Amniotic epithelial cell (primary cell): ENCODE measurements around the gene CDK17.
A peak's percentile ranks its signal among the peaks of the same experiment; 100 is the strongest.
"Not testable (repeated sequence)": the region's sequence is repeated elsewhere in the genome, so short reads cannot be mapped to it uniquely, and the experiment has no call there.

ENCODE experiments used
- DNase-seq: peaks from one replicate; pipeline ENCODE4 v3.0.0-alpha.2; 2010; ENCODE audit warnings: low read depth

Gene CDK17

GRCh38 chr12:96354844-96355534, 45.2 kb downstream of the CDK17 start:
- DNase-seq: no peak

DNA sequence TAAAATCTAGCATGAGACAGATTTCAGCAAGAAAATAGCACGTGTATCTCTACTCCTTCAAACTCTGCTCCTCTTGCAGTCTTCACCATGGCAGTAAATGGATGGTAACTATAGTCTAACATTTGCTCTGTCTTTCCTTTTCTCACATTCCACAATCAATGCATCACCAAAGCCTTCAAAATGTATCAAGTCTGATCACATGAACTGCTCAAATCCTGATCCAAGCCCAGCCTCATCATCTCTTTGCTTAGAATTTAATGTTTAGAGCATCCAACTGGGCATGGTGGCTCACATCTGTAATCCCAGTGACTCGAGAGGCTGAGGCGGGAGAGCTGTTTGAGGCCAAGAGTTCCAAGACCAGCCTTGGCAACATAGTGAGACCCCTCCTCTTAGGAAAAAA, 45.9 kb downstream of the CDK17 start:
- no peak for DNase-seq

DNA sequence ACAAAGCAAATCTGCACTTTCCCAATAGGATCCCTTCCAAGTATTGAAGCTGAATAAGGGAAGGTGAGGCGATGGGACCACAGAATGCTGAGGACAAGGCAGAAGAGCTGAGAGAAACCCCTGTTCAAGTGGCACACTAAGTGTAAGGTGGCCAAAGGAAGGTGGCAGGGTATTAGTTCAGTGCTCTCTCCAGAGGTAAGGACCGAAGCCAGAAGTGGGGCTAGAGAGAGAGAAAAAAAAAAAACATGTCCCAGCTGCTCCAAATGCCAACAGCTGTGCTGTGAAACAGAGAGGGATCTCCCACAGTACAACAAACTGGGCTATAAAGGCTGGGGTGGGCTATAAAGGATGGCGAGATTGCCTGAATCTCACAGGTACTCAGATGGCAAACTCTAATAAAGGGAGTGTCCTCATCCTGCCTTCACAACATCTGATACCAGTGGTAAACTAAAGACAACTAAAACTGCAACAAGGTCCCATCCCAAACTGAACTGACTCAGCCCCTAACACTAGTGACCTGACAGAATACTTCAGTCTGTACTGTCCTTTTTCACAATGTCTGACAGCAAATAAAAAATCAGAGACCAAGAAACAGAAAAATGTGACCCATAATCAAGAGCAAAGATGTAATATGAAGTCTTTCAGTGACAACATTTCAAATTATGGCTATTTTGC, 47.9 kb downstream of the CDK17 start:
- no peak for DNase-seq

DNA sequence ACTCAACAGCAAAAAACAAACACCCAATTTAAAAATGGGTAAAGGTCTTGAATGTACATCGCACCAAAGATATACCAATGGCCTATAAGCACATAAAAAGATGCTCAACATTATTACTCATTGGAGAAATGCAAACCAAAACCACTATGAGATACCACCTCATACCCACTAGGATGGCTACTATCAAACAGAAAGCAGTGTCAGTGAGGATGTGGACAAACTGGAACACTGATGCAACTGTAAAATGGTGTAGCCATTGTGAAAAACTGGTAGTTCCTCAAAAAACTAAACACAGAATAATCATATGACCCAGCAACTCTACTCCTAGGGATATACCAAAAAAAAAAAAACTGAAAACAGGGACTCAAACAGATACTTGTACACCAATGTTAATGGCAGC, 49.3 kb downstream of the CDK17 start:
- DNase-seq: peak; percentile 55

DNA sequence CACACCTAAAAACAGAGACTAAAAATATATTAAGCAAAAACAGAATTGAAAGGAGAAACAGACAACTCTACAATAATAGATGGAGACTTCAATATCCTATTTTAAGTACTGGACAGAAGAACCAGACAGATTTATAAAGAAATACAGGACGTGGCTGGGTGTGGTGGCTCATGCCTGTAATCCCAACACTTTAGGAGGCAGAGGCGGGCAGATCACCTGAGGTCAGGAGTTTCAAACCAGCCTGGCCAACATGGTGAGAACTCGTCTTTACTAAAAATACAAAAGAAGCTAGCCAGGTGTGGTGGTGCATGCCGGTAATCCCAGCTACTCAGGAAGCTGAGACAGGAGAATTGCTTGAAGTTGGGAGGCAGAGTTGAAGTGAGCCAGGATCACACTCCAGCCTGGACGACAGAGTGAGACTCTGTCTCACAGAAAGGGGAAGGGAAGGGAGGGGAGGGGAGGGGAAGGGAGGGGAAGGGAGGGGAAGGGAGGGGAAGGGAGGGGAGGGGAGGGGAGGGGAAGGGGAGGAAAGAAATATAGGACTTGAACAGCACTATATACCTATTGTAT, 53.0 kb downstream of the CDK17 start:
- DNase-seq: no peak

- not testable (repeated sequence) for DNase-seq
Measured at GRCh38 chr12:96346716-96347115, 53.5 kb downstream of the CDK17 start.

DNA sequence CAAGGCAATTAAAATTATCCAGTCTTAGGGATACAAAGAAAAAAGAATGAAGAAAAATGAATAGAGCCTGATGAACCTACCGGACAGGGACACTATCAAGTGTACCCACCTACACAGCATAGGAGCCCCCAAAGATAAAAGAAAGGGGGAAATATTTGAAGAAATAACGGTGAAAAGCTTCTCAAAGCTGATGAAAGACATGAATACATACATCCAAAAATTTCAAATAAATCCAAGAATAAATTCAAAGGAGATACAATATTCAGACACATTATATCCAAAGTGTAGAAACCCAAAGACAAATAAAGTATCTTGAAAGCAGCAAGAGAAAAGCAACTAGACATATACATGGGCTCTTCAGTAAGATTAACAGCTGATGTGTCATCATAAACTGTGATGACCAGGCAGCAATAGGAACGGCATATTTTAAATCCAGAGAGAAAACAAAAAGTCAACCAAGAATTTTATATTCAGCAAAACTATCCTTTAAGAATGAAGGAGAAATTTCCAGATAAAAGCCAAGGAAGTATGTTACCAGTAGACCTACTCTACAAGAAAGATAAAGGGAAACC, 56.0 kb downstream of the CDK17 start:
- no peak for DNase-seq

- DNase-seq: peak; percentile 68
Measured at GRCh38 chr12:96343347-96343954, 56.8 kb downstream of the CDK17 start.

- not testable (repeated sequence) for DNase-seq
Measured at GRCh38 chr12:96339666-96340065, 60.6 kb downstream of the CDK17 start.

- no peak for DNase-seq
Measured at GRCh38 chr12:96338852-96339471, 61.3 kb downstream of the CDK17 start.

DNA sequence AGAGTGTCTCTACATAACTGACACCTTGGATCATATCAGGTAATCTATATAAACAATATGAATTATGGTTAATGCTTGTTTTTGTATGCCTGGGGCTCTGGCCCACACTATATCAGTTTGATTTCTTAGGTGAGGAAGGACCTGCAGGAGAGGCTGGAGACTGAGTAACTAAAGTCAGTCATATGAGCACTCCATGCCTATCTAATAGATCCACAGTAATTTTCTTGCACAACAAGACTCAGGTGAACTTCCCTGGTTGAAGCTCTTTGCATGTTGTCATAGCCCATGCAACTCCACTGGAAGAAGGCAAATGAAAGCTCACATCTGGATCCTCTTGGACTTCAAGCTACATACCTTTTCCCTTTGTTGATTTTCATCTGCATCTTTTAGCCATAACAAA, 62.3 kb downstream of the CDK17 start:
- DNase-seq: no peak

- DNase-seq: no peak
Measured at GRCh38 chr12:96336489-96336888, 63.8 kb downstream of the CDK17 start.

DNA sequence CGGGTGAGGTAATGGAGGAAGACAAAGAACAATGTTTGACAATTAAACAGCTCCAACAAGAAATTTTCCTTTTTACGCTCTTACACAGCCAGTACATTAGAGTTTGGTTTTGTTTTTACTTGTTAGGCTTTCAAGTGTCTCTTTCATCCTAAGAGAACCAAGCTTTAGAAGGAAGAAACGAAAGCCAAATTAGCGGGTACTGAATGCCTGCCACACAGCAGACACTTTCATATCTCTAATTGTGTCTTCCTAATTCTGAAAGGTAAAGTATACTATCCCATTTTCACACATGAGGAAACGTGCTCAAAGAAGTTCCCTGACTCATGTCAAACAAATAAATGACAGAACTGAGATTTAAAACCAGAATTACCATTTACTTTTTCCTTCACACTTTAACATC, 65.0 kb downstream of the CDK17 start:
- no peak for DNase-seq

- DNase-seq: no peak
Measured at GRCh38 chr12:96334502-96334901, 65.7 kb downstream of the CDK17 start.

GRCh38 chr12:96329545-96329944, 70.7 kb downstream of the CDK17 start:
- DNase-seq: no peak

- no peak for DNase-seq
Measured at GRCh38 chr12:96329018-96329417, 71.2 kb downstream of the CDK17 start.

- no peak for DNase-seq
Measured at GRCh38 chr12:96327889-96328288, 72.3 kb downstream of the CDK17 start.

DNA sequence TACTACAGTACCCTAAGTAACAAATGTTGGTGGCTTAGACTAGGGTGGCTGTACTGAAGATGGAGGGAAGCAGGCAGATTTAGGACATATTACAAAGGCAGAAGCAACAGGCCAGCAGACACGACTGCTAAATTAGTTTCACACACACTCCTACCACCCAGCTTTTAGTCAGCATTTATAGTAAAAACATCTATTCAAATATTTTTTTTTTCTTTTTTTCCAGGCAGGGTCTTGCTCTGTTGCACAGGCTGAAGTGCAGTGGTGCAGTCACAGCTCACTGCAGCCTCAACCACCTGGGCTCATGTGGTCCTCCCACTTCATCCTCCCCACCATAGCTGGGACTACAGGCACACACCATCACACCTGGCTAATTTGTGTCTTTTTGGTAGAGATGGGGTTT, 72.9 kb downstream of the CDK17 start:
- DNase-seq: no peak

DNA sequence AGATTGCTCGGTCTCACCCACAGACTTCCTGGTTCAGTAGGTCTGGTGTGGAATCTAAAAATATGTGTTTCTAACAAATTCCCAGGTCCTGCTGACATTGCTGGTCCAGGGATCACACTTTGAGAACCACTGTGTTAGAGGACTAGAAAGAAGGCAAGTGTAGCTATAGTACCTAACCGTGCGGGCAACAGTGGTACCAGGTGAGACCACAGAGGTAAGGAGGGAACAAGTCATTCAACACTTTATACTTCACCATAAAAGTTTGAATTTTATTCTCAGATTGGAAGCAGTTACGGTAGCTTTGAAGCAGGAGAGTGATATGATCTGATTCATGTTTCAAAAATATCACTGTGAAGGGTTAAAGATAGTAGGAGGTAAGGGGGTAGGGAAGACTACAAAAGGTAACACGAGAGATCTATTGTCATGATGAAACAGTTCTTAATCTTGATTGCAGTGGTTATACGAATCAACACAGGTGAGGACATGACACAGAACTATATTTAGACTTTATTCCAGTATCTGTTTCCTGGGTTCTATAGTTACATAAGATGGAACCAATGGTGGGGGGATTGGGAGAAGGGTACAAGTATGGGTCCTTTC, 73.5 kb downstream of the CDK17 start:
- no peak for DNase-seq

GRCh38 chr12:96323906-96324305, 76.3 kb downstream of the CDK17 start:
- DNase-seq: no peak

- no peak for DNase-seq
Measured at GRCh38 chr12:96322720-96323119, 77.5 kb downstream of the CDK17 start.

DNA sequence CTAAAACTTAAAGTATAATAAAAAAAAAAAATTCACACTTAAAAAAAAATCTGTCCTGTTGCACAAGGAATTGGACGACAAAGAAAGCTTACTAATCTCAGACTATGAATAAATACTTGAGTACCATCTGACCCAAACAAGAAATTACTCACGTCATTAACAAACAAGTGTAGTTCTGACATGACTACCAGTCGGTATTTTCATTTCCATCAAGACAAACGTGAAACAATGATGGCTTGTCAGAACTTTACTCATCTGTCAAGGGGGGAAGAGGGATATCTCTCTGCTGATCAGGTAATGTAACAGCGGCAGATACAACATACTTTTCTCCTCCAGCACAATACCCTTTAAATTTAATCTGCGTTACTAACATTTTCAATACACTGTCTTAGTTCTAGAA, 78.3 kb downstream of the CDK17 start:
- DNase-seq: no peak
